IMR-90 (cell line): ENCODE results near the gene MREG. TPM values are rescaled to one million over a fixed set of nuclear protein-coding genes. Genes with fewer than 3 reads are reported as not detected.

Source experiments
- ATAC-seq: fragments of 200-7000 bp; cut with Tn5 transposase; 2 replicates; pipeline ENCODE4 v1.9.1; 2020; ENCODE audit warnings: low read depth, mild to moderate bottlenecking, moderate library complexity
- BruUV-seq: library from RNA; stranded (reverse); fragments of 400-500 nt; replicated peaks from 2 replicates; lab custom pipeline; 2021; lab: Mats Ljungman, UMichigan
- CTCF ChIA-PET: fragments of 300-600 bp; formaldehyde crosslinking; extraction: SDS; loops from one replicate; lab custom pipeline; 2021; ENCODE audit warnings: antibody characterized with exemption; lab: Yijun Ruan, JAX
- POLR2A ChIA-PET: fragments of 300-600 bp; sonication (Branson Sonifier 250); formaldehyde crosslinking; loops from one replicate; lab custom pipeline; 2022; ENCODE audit warnings: antibody characterized with exemption; ENCODE audit not compliant: unreplicated experiment; lab: Charles Lee
- DNase-seq: peaks from one replicate; pipeline ENCODE4 v3.0.0; 2013
- H2AFZ ChIP-seq: replicated peaks from 2 replicates; pipeline ENCODE3; 2013; ENCODE audit warnings: low read length, mild to moderate bottlenecking; ENCODE audit not compliant: poor library complexity
- H2AK5ac ChIP-seq: 2 replicates; pipeline ENCODE4 v1.6.1; 2013; ENCODE audit warnings: low read depth, low read length, inconsistent platforms
- H2AK9ac ChIP-seq: replicated peaks from 2 replicates; pipeline ENCODE3; 2013; ENCODE audit warnings: mild to moderate bottlenecking, low read depth, low read length, moderate library complexity; ENCODE audit not compliant: poor library complexity
- H2BK120ac ChIP-seq: 2 replicates; pipeline ENCODE4 v1.6.1; 2013; ENCODE audit warnings: low read depth, low read length, inconsistent platforms
- H2BK15ac ChIP-seq: 3 replicates; pipeline ENCODE4 v1.6.1; 2013; ENCODE audit warnings: low read depth, low read length, inconsistent platforms
- H2BK20ac ChIP-seq: 2 replicates; pipeline ENCODE4 v1.6.1; 2013; ENCODE audit warnings: low read depth, mild to moderate bottlenecking, inconsistent platforms, low read length, moderate library complexity
- H2BK5ac ChIP-seq: 2 replicates; pipeline ENCODE4 v1.6.1; 2013; ENCODE audit warnings: mild to moderate bottlenecking, low read depth, low read length, inconsistent platforms; ENCODE audit not compliant: poor library complexity, severe bottlenecking
- H3K14ac ChIP-seq: replicated peaks from 2 replicates; pipeline ENCODE4 v1.6.1; 2013; ENCODE audit warnings: low read depth, low read length, inconsistent platforms
- H3K18ac ChIP-seq: 2 replicates; pipeline ENCODE4 v1.6.1; 2013; ENCODE audit warnings: low read depth, low read length, control low read depth
- H3K23ac ChIP-seq: 2 replicates; pipeline ENCODE4 v1.6.1; 2013; ENCODE audit warnings: low read depth, low read length, inconsistent platforms
- H3K27ac ChIP-seq: 2 replicates; pipeline ENCODE4 v1.5.1; 2013; ENCODE audit warnings: mild to moderate bottlenecking, control low read depth, low read length; ENCODE audit not compliant: insufficient read depth
- H3K27me3 ChIP-seq: 2 replicates; pipeline ENCODE4 v1.6.1; 2013; ENCODE audit warnings: low read length; ENCODE audit not compliant: control insufficient read depth, insufficient read depth
- H3K36me3 ChIP-seq: 2 replicates; pipeline ENCODE4 v1.6.1; 2013; ENCODE audit warnings: low read length, mixed read lengths; ENCODE audit not compliant: control insufficient read depth, insufficient read depth
- H3K4ac ChIP-seq: 2 replicates; pipeline ENCODE4 v1.6.1; 2013; ENCODE audit warnings: low read depth, low read length, inconsistent platforms
- H3K4me1 ChIP-seq: 2 replicates; pipeline ENCODE4 v1.6.1; 2013; ENCODE audit warnings: low read length, mixed read lengths; ENCODE audit not compliant: control insufficient read depth, insufficient read depth
- H3K4me2 ChIP-seq: 2 replicates; pipeline ENCODE4 v1.6.1; 2013; ENCODE audit warnings: low read depth, mild to moderate bottlenecking, control low read depth, low read length, moderate library complexity
- H3K4me3 ChIP-seq: 2 replicates; pipeline ENCODE4 v1.5.1; 2013; ENCODE audit warnings: low read depth, mild to moderate bottlenecking, control low read depth, low read length, moderate library complexity; ENCODE audit not compliant: insufficient read depth
- H3K56ac ChIP-seq: 2 replicates; pipeline ENCODE4 v1.6.1; 2013; ENCODE audit warnings: low read length, inconsistent platforms; ENCODE audit not compliant: insufficient read depth; ENCODE audit errors: extremely low read depth
- H3K79me1 ChIP-seq, 2 experiments: 2 replicates each; pipeline ENCODE4 v1.6.1; 2013; ENCODE audit warnings: low read length in 2 of 2, inconsistent platforms in 1 of 2, low read depth in 1 of 2
- H3K9ac ChIP-seq: 2 replicates; pipeline ENCODE4 v1.6.1; 2013; ENCODE audit warnings: low read depth, low read length, control low read depth
- H3K9me1 ChIP-seq: 2 replicates; pipeline ENCODE4 v1.6.1; 2013; ENCODE audit warnings: low read length, inconsistent platforms; ENCODE audit not compliant: insufficient read depth
- H3K9me3 ChIP-seq: 2 replicates; pipeline ENCODE4 v1.6.1; 2013; ENCODE audit warnings: low read length; ENCODE audit not compliant: control insufficient read depth, insufficient read depth
- H4K20me1 ChIP-seq: 2 replicates; pipeline ENCODE4 v1.6.1; 2013; ENCODE audit warnings: low read length, inconsistent platforms; ENCODE audit not compliant: insufficient read depth
- H4K5ac ChIP-seq: 2 replicates; pipeline ENCODE4 v1.6.1; 2013; ENCODE audit warnings: mild to moderate bottlenecking, low read depth, low read length, control low read depth
- H4K8ac ChIP-seq, 2 experiments: 2 replicates each; pipeline ENCODE4 v1.6.1; 2013; ENCODE audit warnings: low read depth in 2 of 2, low read length in 2 of 2, control low read depth in 1 of 2, inconsistent platforms in 1 of 2
- H4K91ac ChIP-seq: 2 replicates; pipeline ENCODE4 v1.6.1; 2013; ENCODE audit warnings: low read depth, low read length, inconsistent platforms; ENCODE audit not compliant: insufficient read depth
- BHLHE40 ChIP-seq: fragments of 150-350 bp; IDR thresholded peaks from 2 replicates; pipeline ENCODE4 v1.6.1; 2016; ENCODE audit warnings: mild to moderate bottlenecking, low read depth, low read length
- CEBPB ChIP-seq: IDR thresholded peaks from 2 replicates; pipeline ENCODE4 v1.6.1; 2012; ENCODE audit warnings: low read depth, low read length, improper control_type of control experiment
- FOS ChIP-seq: fragments of 150-350 bp; IDR thresholded peaks from 2 replicates; pipeline ENCODE4 v1.6.1; 2016; ENCODE audit warnings: low read depth, low read length
- MAFK ChIP-seq: IDR thresholded peaks from 2 replicates; pipeline ENCODE4 v1.6.1; 2012; ENCODE audit warnings: low read depth, low read length, improper control_type of control experiment
- MAZ ChIP-seq: IDR thresholded peaks from 2 replicates; pipeline ENCODE4 v1.6.1; 2012; ENCODE audit warnings: low read depth, mild to moderate bottlenecking, low read length, improper control_type of control experiment, moderate library complexity, borderline replicate concordance
- MXI1 ChIP-seq: IDR thresholded peaks from 2 replicates; pipeline ENCODE4 v1.6.1; 2012; ENCODE audit warnings: low read depth, mild to moderate bottlenecking, low read length, moderate library complexity, borderline replicate concordance
- NFE2L2 ChIP-seq: fragments of 150-350 bp; IDR thresholded peaks from 2 replicates; pipeline ENCODE4 v1.6.1; 2016; ENCODE audit warnings: low read depth, mild to moderate bottlenecking, low read length
- RAD21 ChIP-seq: IDR thresholded peaks from 2 replicates; pipeline ENCODE4 v1.6.1; 2012; ENCODE audit warnings: low read length, improper control_type of control experiment
- RFX5 ChIP-seq: IDR thresholded peaks from 2 replicates; pipeline ENCODE4 v1.8.0; 2012; ENCODE audit warnings: low read depth, mild to moderate bottlenecking, low read length, moderate library complexity
- SMC3 ChIP-seq: fragments of 150-350 bp; IDR thresholded peaks from 2 replicates; pipeline ENCODE4 v1.6.1; 2016; ENCODE audit warnings: low read depth, mild to moderate bottlenecking, antibody characterized with exemption, low read length, moderate library complexity
- USF2 ChIP-seq: fragments of 150-350 bp; IDR thresholded peaks from 2 replicates; pipeline ENCODE4 v1.6.1; 2017; ENCODE audit warnings: mild to moderate bottlenecking, antibody characterized with exemption, low read length, low read depth
- WGBS, 2 experiments: methylation state at CpG; one replicate each; pipeline versions ENCODE4 v1.1.5 to v1.1.7; 2013; ENCODE audit warnings: missing lambda C conversion rate in 2 of 2; ENCODE audit not compliant: insufficient read length in 1 of 2; ENCODE audit errors: extremely low coverage in 2 of 2; 5-methylcytosine and 5-hydroxymethylcytosine counted together
- dilution Hi-C: fragments of 300-500 bp; cut with HindIII; formaldehyde crosslinking; loops from one replicate; pipeline ENCODE4 v1.14.3; 2018; ENCODE audit warnings: low sequenced_read_pairs; ENCODE audit not compliant: unreplicated experiment
- in situ Hi-C: fragments of 300-500 bp; cut with MboI; formaldehyde crosslinking; loops from 3 replicates; pipeline ENCODE4 v1.14.3; 2019; ENCODE audit warnings: low sequenced_read_pairs, inconsistent platforms, mixed read lengths
- intact Hi-C: fragments of 100-400 bp; cut with micrococcal nuclease; formaldehyde crosslinking; loops from 2 replicates; pipeline ENCODE4 v1.10.0; 2022
- polyA plus RNA-seq, 3 experiments: library from polyadenylated mRNA; depleted of rRNA; stranded (reverse); fragments of >200 nt; gene quantifications; 2 replicates each; pipeline ENCODE4 v1.2.3, GENCODE V29; 2012; ENCODE audit warnings: low replicate concordance in 1 of 3
- total RNA-seq: library from RNA; depleted of rRNA; stranded (reverse); fragments of >200 nt; gene quantifications from 2 replicates; pipeline ENCODE4 v1.2.3, GENCODE V29; 2012
- TF ChIP-seq, protein P1 (sequence below): conservative IDR thresholded peaks from 2 replicates; pipeline ENCODE4 v1.5.1; 2012; ENCODE audit warnings: mild to moderate bottlenecking, low read depth, low read length, improper control_type of control experiment
- TF ChIP-seq, protein P2 (sequence below): fragments of 150-350 bp; IDR thresholded peaks from 2 replicates; pipeline ENCODE4 v1.6.1; 2016; ENCODE audit warnings: low read depth, mild to moderate bottlenecking, low read length, moderate library complexity, borderline replicate concordance

MREG gene
- total and polyA plus RNA-seq, 2 of the 4 experiments (the other 2 are of a cell fraction): 1.0 to 1.8 TPM

- intact Hi-C loops: no loop called here
- Histone ChIP-seq H3K4me3 (no peak overlapping the region), H4K91ac (no peak overlapping the region), H3K9me1 (0 out of 2 replicates have a peak, but pooled peaks cover 4% of the 10 kb centered on the region), H3K9me3 (no peaks in the 10 kb centered on the region), H3K36me3 (0 out of 2 replicates have a peak, but pooled peaks cover 2% of the 10 kb centered on the region), H3K4me2 (no peak overlapping the region), H4K20me1 (no peaks in the 10 kb centered on the region), H3K18ac (no peak overlapping the region), H2BK5ac (no peak overlapping the region), H3K14ac (no peak overlapping the region), H3K23ac (no peak overlapping the region), H2AK5ac (no peak overlapping the region), H3K27me3 (no peaks in the 10 kb centered on the region), H3K4me1 (no peaks in the 10 kb centered on the region), H3K56ac (no peak overlapping the region), H2AFZ (no peak overlapping the region), H2BK15ac (no peak overlapping the region), H2BK20ac (no peak overlapping the region), H2BK120ac (no peak overlapping the region), H3K79me1 (no peaks in the 10 kb centered on the region), H3K27ac (no peak overlapping the region), H3K4ac (no peak overlapping the region), H4K8ac (no peak overlapping the region), H2AK9ac (no peak overlapping the region), H4K5ac (no peak overlapping the region), H3K9ac (no peak overlapping the region)
- no peak for ATAC-seq
- no peak for DNase-seq
- TF ChIP-seq FOS (no peak), NFE2L2 (no peak), MXI1 (no peak), RAD21 (no peak), BHLHE40 (no peak), MAFK (no peak), MAZ (no peak), SMC3 (no peak), CEBPB (no peak), USF2 (no peak), RFX5 (no peak)
- TF ChIP-seq, protein P1, sequence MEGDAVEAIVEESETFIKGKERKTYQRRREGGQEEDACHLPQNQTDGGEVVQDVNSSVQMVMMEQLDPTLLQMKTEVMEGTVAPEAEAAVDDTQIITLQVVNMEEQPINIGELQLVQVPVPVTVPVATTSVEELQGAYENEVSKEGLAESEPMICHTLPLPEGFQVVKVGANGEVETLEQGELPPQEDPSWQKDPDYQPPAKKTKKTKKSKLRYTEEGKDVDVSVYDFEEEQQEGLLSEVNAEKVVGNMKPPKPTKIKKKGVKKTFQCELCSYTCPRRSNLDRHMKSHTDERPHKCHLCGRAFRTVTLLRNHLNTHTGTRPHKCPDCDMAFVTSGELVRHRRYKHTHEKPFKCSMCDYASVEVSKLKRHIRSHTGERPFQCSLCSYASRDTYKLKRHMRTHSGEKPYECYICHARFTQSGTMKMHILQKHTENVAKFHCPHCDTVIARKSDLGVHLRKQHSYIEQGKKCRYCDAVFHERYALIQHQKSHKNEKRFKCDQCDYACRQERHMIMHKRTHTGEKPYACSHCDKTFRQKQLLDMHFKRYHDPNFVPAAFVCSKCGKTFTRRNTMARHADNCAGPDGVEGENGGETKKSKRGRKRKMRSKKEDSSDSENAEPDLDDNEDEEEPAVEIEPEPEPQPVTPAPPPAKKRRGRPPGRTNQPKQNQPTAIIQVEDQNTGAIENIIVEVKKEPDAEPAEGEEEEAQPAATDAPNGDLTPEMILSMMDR: no peak
- TF ChIP-seq, protein P2, sequence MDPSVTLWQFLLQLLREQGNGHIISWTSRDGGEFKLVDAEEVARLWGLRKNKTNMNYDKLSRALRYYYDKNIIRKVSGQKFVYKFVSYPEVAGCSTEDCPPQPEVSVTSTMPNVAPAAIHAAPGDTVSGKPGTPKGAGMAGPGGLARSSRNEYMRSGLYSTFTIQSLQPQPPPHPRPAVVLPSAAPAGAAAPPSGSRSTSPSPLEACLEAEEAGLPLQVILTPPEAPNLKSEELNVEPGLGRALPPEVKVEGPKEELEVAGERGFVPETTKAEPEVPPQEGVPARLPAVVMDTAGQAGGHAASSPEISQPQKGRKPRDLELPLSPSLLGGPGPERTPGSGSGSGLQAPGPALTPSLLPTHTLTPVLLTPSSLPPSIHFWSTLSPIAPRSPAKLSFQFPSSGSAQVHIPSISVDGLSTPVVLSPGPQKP: no peak
- in situ Hi-C loops: no loop called here
- WGBS, 2 experiments: no CpG with 5 or more reads among the region's 2 CpGs
- POLR2A ChIA-PET: no interaction called here
- no TSS peak for BruUV-seq
- dilution Hi-C loops: no loop called here
- CTCF ChIA-PET: no interaction called here
These were observed 36.1 kb upstream of the MREG start for GRCh38 chr2:216049452-216049851.
